Stimulated activated CD8-positive, alpha-beta memory T cell treated with anti-CD3 and anti-CD28 coated beads, Interleukin-4, amount 100 ng/mL, for 24 hours (primary cell): ENCODE measurements around the gene CCDC50.

ENCODE experiments used
- DNase-seq: peaks from one replicate; pipeline ENCODE4 v3.0.0-alpha.2; 2020; ENCODE audit warnings: low read depth

The CCDC50 gene

GRCh38 chr3:191350396-191351090 lies 21.3 kb downstream of the CCDC50 start:
- no peak for DNase-seq

DNA sequence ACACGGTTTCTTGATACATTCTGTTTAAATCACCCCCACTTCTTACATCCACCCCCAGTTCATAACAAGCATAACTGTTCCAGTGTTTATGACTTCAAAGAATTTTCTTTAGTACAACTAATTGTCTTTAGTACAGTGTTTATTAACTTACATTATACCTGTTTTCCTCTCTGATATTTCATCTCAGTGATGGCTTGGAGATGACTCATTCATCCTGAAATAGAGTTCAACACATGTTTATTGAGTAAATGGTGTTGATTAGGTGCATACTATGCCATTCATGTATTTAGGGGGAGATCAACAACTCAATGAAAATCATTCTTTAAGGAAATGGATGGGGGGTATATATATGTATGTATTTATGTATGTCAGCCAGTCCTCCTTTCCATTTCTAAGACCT lies 22.8 kb downstream of the CCDC50 start:
- DNase-seq, result no peak

- no peak for DNase-seq
Observed at GRCh38 chr3:191353022-191353777, 24.0 kb downstream of the CCDC50 start.

- no peak for DNase-seq
Observed at GRCh38 chr3:191355406-191355805, 26.2 kb downstream of the CCDC50 start.

GRCh38 chr3:191356631-191357439 lies 27.6 kb downstream of the CCDC50 start:
- DNase-seq, result no peak

DNA sequence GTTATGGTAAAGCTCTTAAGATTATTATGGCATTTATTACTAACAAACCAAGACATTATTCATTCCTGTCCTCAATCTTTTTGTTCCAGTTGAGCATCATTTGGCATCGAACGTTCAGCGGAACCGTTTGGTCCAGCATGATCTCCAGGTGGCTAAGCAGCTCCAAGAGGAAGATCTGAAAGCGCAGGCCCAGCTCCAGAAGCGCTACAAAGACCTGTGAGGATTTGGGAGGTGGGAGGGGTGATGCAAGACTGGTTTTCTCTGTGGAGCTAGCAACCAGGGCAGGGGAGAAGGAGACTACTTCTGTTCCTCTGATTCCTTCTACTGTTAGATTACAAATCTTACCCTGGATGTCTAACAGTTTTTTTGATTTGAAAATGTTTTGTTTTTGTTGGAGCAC lies 28.7 kb downstream of the CCDC50 start:
- no peak for DNase-seq

GRCh38 chr3:191358929-191359328 lies 29.7 kb downstream of the CCDC50 start:
- no peak for DNase-seq

DNA sequence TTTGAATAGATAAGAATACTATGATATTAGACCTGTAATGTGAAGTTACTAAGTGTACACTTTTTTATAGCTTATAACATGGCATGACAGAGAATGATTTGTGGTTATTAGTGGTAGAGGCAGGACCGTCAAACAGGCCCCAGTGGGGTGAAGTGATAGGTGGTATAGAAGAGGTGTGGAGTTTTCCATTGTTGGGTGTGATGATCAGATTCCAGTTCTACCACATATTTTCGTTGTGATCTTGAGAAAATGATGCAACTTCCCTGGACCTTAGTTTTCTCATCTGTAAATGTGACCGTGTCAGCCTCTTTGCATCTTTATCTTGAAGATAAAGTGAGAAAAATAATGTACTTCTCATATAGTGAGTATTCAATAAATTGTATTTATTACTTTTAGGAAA lies 31.4 kb downstream of the CCDC50 start:
- no peak for DNase-seq

DNA sequence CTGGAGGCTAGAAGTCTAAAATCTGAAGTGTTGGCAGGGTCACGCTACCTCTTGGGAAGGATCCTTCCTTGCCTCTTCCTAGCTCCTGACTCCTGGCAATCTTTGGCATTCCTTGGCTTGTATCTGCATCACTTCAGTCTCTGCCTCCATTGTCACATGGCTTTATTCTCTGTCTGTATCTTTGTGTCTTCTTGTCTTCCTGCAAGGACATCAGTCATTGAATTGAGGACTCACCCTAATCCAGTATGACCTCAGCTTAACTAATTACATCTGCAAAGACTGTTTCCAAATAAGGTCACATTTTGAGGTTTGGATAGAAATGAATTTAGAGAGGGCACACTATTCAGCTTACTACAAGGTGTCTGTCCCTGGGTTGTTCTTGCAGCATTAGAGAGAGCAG lies 32.3 kb downstream of the CCDC50 start:
- no peak for DNase-seq

DNA sequence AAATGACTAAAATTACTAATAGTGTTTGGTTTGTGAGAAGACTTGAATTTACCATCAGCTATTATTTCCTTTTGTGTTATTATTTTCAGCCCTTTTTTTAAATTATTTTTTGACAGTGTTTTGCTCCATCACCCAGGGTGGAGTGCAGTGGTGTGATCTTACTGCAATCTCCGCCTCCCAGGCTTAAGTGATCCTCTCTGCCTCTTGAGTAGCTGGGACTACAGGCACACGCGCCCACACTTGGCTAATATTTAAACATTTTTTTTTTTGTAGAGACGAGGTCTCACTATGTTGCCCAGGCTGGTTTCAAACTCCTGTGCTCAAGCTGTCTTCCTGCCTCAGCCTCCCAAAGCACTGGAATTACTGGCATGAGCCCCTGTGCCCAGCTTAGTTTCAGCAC lies 32.8 kb downstream of the CCDC50 start:
- no peak for DNase-seq

GRCh38 chr3:191362524-191363090 lies 33.4 kb downstream of the CCDC50 start:
- DNase-seq, result no peak

DNA sequence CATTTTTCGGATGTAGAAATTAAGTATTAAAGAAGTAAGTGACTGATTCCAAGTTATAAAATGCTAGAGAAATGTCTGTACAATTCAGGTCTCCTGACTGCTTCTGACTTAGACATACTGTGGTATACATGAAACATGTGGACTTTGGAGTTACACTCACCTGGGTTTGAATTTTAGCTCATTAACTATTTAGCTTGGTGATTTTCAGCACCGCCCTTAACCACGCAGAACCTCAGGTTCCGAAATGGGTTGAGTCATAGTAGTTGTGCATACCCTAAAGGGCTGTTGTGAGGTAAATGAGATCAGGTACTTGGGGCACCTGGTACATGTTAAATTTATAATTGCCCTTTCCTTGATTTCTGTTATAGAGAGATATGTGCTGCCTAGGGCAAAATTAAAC lies 34.0 kb downstream of the CCDC50 start:
- DNase-seq, result no peak

- DNase-seq, result no peak
Observed at GRCh38 chr3:191366675-191367074, 37.5 kb downstream of the CCDC50 start.

DNA sequence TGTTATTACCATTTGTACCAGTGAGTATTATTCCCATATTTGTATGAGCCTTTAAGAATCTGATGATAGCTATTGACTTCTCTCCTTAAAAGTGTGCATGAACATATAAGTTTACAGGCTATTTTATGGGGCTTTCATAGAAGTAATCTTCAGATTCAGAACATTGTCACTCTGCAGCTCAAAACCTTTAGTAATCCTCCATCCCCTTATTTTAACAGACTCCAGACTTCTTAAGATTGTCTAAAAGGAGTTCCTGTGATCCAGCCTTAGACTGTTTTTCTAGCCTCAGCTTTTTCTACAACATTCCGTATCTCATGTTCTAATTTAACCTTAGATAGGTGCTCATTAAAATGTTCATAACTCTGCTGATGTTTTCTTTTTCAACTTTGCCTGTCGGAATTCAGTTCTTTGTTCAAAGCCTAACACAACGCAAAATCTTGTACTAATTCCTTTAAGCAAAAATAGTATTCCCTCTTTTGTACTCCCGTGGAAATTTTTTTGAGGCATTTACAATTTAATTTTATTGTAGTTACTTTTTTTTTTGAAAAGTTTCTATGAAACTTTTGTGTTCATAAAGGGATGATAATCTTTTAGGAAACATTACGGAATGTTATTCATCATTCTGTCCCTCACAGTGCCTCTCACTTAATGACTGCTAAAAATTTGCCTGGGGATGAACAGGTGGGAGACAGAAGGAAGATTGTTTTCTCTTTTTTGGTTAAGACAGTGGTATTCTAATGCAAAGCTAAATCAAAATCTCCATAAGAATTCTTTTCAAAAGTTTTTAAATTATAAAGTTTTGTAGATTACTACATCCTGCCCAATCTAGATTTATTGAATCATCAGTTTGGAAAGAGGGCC lies 39.8 kb downstream of the CCDC50 start:
- DNase-seq, result no peak

DNA sequence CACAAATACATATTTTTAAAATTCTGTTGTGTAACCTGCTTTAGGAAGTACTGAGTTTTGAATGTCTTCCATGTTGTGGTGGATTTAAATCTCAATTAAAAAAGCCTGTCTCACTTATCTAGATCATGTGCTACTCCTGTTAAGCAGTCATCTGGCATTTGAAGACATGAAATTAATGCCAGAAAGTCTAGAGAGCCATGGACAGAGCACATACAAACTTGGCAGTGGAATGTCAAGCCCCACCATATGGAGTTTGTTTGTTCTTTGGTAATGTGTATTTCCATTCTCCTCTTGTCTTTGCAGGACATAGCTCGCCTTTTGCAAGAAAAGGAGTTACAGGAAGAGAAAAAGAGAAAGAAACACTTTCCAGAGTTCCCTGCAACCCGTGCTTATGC lies 40.4 kb downstream of the CCDC50 start:
- DNase-seq, result no peak

GRCh38 chr3:191372122-191372521 lies 42.9 kb downstream of the CCDC50 start:
- no peak for DNase-seq

DNA sequence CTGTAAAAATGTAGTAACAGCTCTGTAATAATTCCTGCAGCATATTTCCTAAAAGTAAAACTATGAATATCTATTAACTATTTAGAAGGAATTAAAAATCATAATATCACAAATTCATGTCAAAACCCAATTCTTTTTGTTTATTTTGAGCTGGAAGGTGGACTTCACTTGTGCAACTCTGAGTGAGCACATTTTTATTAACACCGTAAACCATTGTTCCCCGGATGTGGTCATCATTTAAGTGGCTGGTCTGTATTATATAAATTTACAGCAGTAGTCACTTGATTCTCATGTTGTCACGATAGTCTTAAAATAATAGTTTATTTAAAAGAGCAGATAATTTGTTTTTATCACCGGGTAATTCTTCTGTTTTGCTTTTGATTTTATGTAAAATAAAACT lies 44.1 kb downstream of the CCDC50 start:
- DNase-seq, result no peak

- no peak for DNase-seq
Observed at GRCh38 chr3:191376516-191377141, 47.4 kb downstream of the CCDC50 start.

GRCh38 chr3:191378142-191378812 lies 49.1 kb downstream of the CCDC50 start:
- no peak for DNase-seq

DNA sequence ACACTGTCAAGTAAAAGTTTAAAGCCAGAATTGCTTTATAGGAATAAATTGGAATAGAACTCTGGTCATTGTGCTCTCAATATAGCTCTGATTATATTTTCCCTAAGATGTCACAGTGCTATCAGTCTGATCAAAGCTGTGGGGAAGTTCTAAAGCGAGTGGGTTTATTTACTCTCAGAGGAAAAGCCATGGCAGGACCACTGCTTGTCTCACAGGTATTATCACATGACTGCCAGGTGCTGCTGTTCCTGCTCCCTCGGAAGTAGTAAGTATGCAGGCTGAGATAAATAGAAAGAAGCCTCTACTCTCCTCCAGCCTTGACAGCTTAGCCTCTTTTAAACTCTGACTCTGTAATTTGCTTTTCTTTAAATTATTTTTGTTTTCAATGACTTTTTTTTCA lies 50.3 kb downstream of the CCDC50 start:
- DNase-seq, result no peak

DNA sequence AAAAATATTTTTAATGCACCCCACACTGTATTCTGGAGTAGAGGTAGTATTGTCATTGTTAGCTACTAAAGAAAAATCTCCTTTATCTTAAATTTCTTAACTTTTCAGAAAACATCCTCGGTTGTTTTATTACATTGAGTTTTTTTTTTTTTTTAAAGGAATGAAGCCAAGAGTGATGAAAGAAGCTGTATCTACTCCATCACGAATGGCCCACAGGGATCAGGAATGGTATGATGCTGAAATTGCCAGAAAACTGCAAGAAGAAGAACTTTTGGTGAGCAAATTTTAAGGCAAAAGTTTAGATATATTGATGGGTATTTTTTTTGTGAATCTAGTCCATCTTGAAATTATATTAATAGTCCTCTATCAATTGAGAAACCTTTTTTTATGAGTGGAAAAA lies 50.8 kb downstream of the CCDC50 start:
- DNase-seq, result no peak
